Prostate gland (tissue), 2 donors: Measurements from ENCODE around the gene KIAA0753.

Source experiments
- CTCF ChIP-seq, 4 experiments: fragments of 200-600 bp in 2 of 4; fragments of 450-650 bp in 2 of 4; sonication (generic) in 2 of 4; IDR thresholded peaks; 1 replicate in 3 of 4; 2 replicates in 1 of 4; pipeline ENCODE4 v1.5.1; 2016 to 2019; ENCODE audit warnings: antibody characterized with exemption in 4 of 4, mild to moderate bottlenecking in 2 of 4, moderate library complexity in 2 of 4
- POLR2A ChIP-seq: fragments of 450-650 bp; IDR thresholded peaks from one replicate; pipeline ENCODE4 v1.6.1; 2016; ENCODE audit warnings: antibody characterized with exemption, mild to moderate bottlenecking
- POLR2AphosphoS5 ChIP-seq: sonication (generic); formaldehyde crosslinking; IDR thresholded peaks from one replicate; pipeline ENCODE4 v1.6.1; 2017; ENCODE audit warnings: antibody characterized with exemption

DNA sequence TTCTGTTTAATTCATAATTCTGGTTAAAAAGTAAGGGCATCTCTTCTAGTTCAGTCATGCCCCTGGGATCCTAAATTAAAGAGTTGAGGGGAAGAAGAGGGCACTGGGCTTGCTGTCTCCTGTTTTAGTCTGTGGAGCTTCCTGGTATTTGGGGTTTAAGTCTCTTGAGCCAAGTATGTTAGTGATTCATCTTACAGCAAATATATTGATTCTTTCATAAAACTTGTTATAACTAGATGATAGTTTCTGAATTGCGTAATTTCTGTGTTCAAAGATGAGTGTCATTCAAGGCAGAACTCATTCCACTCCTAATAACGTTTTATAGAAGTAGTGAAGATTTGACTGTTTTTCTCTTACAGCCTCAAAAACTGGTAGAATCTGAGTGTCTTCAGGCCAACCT is 2.1 kb upstream of the KIAA0753 start:
- TF ChIP-seq POLR2A (no peak), CTCF (IDR thresholded peaks at IDR 0.05) (no peak), POLR2AphosphoS5 (no peak)
